Naive thymus-derived CD8-positive, alpha-beta T cell (primary cell): ENCODE data around the gene CELF1. TPM values are rescaled to one million over a fixed set of nuclear protein-coding genes. Genes with fewer than 3 reads are reported as not detected.
A peak's percentile ranks its signal among the peaks of the same experiment; 100 is the strongest.
"Not testable (repeated sequence)": the region's sequence is repeated elsewhere in the genome, so short reads cannot be mapped to it uniquely, and the experiment has no call there.

Experiments used
- ATAC-seq, 2 donors: fragments of 150-1000 bp; cut with Tn5 transposase in 1 of 2; sonication (Bioruptor Pico), chemical (Tn5 transposase) in 1 of 2; 1 replicate in 1 of 2; 2 replicates in 1 of 2; pipeline ENCODE4 v1.10.0; 2021; ENCODE audit warnings: mild to moderate bottlenecking in 2 of 2, moderate library complexity in 2 of 2
- POLR2A ChIA-PET: fragments of 350-600 bp; sonication (Branson Sonifier 250); formaldehyde crosslinking; loops from one replicate; lab custom pipeline; 2021; ENCODE audit warnings: antibody characterized with exemption; lab: Charles Lee
- DNase-seq, 10 donors: peaks; one replicate each; pipeline versions ENCODE4 v3.0.0 to v3.0.0-alpha.2; 2020 to 2022
- H3K27ac Mint-ChIP-seq, 10 donors: one replicate each; pipeline ENCODE4 v1.8.0; 2020 to 2022; ENCODE audit warnings: mild to moderate bottlenecking in 10 of 10, mixed read lengths in 10 of 10, moderate library complexity in 4 of 10, inconsistent platforms in 1 of 10
- H3K27me3 Mint-ChIP-seq, 5 donors: one replicate each; pipeline ENCODE4 v1.8.0; 2021 to 2022; ENCODE audit warnings: mixed read lengths in 5 of 5
- H3K36me3 Mint-ChIP-seq, 3 donors: one replicate each; pipeline ENCODE4 v1.8.0; 2020 to 2022; ENCODE audit warnings: mixed read lengths in 3 of 3, mild to moderate bottlenecking in 2 of 3, inconsistent platforms in 1 of 3
- H3K4me1 Mint-ChIP-seq, 4 donors: one replicate each; pipeline ENCODE4 v1.8.0; 2021 to 2022; ENCODE audit warnings: mixed read lengths in 4 of 4
- H3K4me3 Mint-ChIP-seq, 10 donors: one replicate each; pipeline ENCODE4 v1.8.0; 2020 to 2022; ENCODE audit warnings: mild to moderate bottlenecking in 10 of 10, mixed read lengths in 10 of 10, moderate library complexity in 6 of 10, inconsistent platforms in 1 of 10
- H3K9me3 Mint-ChIP-seq, 9 donors: one replicate each; pipeline ENCODE4 v1.8.0; 2020 to 2022; ENCODE audit warnings: mixed read lengths in 9 of 9, mild to moderate bottlenecking in 3 of 9, inconsistent platforms in 1 of 9, moderate library complexity in 1 of 9
- polyA plus RNA-seq, 3 donors: library from polyadenylated mRNA; unstranded; fragments of 300-500 nt; fragmentation: Illumina TruSeq; gene quantifications; one replicate each; pipeline ENCODE4 v1.2.3, GENCODE V29; 2021
- total RNA-seq, 8 experiments: library from RNA in 2 of 8; stranded (reverse) in 2 of 8; gene quantifications; one replicate each; pipeline ENCODE4 v1.2.3 and lab custom pipeline; 2021 to 2026

CELF1 gene
- total and polyA plus RNA-seq, 5 experiments from 2014 or later = 45.3 to 138 (median 79.3) TPM

- H3K36me3 Mint-ChIP-seq = peaks cover 0 to 65% (median 5%) of the 10 kb centered on the region in 3 donors
- DNase-seq (no peak), ATAC-seq (no peak)
- no peaks in the 10 kb centered on the region for H3K9me3 Mint-ChIP-seq
- peaks cover 7 to 41% (median 19%) of the 10 kb centered on the region in 4 donors for H3K4me1 Mint-ChIP-seq
- no peaks in the 10 kb centered on the region for H3K27me3 Mint-ChIP-seq
- POLR2A ChIA-PET = no interaction called here
- H3K27ac Mint-ChIP-seq = peak overlapping the region in 4 of 10 donors; percentile 1 to 72 (median 46)
- no peak overlapping the region for H3K4me3 Mint-ChIP-seq
Measured at GRCh38 chr11:47571357-47571729, 18.4 kb upstream of the CELF1 start.

DNA sequence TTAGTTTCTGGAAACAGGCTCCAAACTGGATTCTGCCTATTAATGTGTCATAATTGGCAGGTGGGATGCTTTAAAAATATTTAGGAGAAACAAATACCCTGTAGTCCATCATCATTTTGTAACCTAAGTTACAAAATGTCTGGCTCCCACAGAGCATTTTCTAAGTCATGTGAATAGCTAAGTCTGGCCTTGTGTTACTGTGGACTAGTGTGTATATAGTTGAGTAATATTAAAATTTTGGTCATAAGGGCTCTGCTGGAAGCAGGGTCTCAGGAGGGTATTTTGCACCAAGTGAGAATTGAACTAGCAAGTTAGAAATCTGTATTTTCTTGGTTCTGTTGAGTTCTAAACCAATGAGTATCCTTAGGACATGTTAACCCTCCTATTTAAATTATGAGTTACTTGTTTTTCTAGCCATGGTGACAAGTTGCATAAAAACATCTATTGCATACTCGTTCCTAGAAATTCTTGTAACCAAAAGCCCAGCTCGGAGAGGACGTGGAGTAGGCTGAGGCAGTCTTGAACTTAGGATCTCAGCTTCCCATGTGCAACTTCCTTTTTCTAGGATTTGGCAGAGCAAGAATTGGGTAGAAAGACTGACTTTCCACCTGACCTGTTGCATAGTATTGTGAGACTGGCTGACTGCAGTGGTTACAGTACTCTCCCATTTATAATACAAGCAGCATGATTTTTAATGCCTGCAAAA is 17.9 kb upstream of the CELF1 start:
- H3K27me3 Mint-ChIP-seq = no peaks in the 10 kb centered on the region
- peak overlapping the region in 3 of 10 donors; percentile 1 to 46 (median 46) for H3K27ac Mint-ChIP-seq
- DNase-seq (no peak), ATAC-seq (no peak)
- POLR2A ChIA-PET = interaction anchor here (0.6 to 1.2 kb wide), 2 partner anchors 8 to 10 kb away, joined by 3 to 5 read pairs; partner anchors contain the start of genes KBTBD4 and NDUFS3
- H3K36me3 Mint-ChIP-seq = peaks cover 0 to 62% (median 5%) of the 10 kb centered on the region in 3 donors
- H3K4me1 Mint-ChIP-seq = peaks cover 7 to 43% (median 23%) of the 10 kb centered on the region in 4 donors
- no peaks in the 10 kb centered on the region for H3K9me3 Mint-ChIP-seq
- no peak overlapping the region for H3K4me3 Mint-ChIP-seq

DNA sequence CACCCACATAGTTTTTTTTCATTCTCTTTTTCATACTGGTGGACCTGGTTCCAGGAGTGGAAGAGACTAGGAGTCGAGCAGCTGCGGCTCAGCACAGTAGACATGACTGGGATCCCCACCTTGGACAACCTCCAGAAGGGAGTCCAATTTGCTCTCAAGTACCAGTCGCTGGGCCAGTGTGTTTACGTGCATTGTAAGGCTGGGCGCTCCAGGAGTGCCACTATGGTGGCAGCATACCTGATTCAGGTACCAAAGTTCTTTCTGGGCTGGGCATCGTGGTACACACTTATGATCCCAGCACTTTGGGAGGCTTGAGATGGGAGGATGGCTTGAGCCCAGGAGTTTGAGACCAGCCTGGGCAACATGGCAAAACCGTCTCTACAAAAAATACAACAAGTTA is 16.7 kb upstream of the CELF1 start:
- Mint-ChIP-seq H3K36me3 (peaks cover 0 to 52% (median 5%) of the 10 kb centered on the region in 3 donors), H3K27ac (peak overlapping the region in 7 of 10 donors; percentile 20 to 83 (median 44)), H3K4me3 (no peak overlapping the region), H3K9me3 (no peaks in the 10 kb centered on the region), H3K27me3 (no peaks in the 10 kb centered on the region), H3K4me1 (peaks cover 11 to 41% (median 27%) of the 10 kb centered on the region in 4 donors)
- POLR2A ChIA-PET = interaction anchor here (0.7 kb wide), 1 partner anchor 61 kb away, joined by 4 read pairs; no protein-coding TSS in a partner anchor
- DNase-seq (no peak), ATAC-seq (no peak)

DNA sequence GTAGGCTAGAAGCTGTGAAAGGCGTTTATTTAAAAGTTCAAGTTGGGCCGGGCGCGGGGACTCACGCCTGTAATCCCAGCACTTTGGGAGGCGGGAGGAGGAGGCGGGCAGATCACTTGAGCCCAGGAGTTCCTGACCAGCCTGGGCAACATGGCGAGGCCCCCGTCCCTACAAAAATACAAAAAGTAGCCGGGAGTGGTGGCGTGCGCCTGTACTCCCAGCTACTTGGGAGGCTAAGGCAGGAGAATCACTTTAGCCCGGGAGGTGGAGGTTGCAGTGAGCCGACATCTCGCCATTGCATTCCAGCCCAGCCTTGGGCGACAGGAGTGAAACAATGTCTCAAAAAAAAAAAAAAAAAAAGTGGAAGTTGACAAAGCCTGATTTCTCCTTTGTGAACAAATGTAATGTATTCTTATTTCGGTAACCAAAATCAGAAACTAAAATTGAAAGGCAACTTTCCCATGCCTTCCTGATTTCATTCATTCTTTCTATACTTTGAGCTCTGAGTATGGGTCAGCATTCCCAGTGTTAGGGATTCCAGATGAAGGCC is 13.3 kb upstream of the CELF1 start:
- Mint-ChIP-seq H3K4me3 (peak overlapping the region; percentile 80 to 90 (median 83)), H3K4me1 (peaks cover 7 to 43% (median 22%) of the 10 kb centered on the region in 4 donors), H3K36me3 (peaks cover 0 to 18% (median 3%) of the 10 kb centered on the region in 3 donors), H3K27me3 (no peaks in the 10 kb centered on the region), H3K9me3 (no peaks in the 10 kb centered on the region), H3K27ac (peak overlapping the region; percentile 61 to 90 (median 80))
- ATAC-seq = no peak
- no peak for DNase-seq
- POLR2A ChIA-PET = interaction anchor here (0.5 to 4.9 kb wide), 6 partner anchors 7 to 283 kb away, joined by 3 to 38 read pairs (median 6); partner anchors contain the start of genes CELF1, KBTBD4 and NDUFS3

GRCh38 chr11:47565340-47566148 is 12.6 kb upstream of the CELF1 start, which contains the start of gene PTPMT1:
TSS of gene PTPMT1 (plus strand) at chr11:47565599. CDS start at chr11:47565623, 24 bp downstream.
- ATAC-seq (peak; percentile 88 to 89), DNase-seq (peak; percentile 38 to 78 (median 55))
- Mint-ChIP-seq H3K27me3 (no peaks in the 10 kb centered on the region), H3K4me1 (peaks cover 7 to 39% (median 21%) of the 10 kb centered on the region in 4 donors), H3K36me3 (peaks cover 0 to 13% (median 3%) of the 10 kb centered on the region in 3 donors), H3K9me3 (no peaks in the 10 kb centered on the region), H3K27ac (peak within 1 kb of the TSS; percentile 57 to 93 (median 86)), H3K4me3 (peak within 1 kb of the TSS; percentile 80 to 90 (median 83))
- POLR2A ChIA-PET = interaction anchor here (0.5 to 4.9 kb wide), 7 partner anchors 8 to 284 kb away, joined by 3 to 38 read pairs (median 6); partner anchors contain the start of genes CELF1, KBTBD4 and NDUFS3

DNA sequence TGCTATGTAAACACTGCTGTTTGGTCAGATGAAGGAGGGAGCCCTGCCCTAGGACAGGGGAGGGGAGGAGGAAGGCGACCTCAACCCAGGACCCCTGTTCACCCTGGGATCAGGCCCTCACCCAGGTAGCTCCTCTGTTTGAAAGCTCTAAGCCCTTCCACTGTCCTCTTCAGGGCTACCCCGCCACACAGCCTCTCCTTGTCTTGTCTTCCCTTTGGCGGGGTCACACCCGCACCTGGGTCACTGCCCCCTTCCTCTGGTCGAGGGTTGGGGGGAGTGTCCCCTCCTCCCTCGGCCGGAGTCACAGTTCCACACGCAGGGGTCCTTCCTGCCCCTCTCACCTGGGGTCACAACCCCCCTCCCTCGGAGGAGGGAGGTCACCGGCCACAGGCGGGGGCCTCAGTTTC is 12.0 kb upstream of the CELF1 start:
- peak overlapping the region; percentile 75 to 89 (median 80) for H3K4me3 Mint-ChIP-seq

DNA sequence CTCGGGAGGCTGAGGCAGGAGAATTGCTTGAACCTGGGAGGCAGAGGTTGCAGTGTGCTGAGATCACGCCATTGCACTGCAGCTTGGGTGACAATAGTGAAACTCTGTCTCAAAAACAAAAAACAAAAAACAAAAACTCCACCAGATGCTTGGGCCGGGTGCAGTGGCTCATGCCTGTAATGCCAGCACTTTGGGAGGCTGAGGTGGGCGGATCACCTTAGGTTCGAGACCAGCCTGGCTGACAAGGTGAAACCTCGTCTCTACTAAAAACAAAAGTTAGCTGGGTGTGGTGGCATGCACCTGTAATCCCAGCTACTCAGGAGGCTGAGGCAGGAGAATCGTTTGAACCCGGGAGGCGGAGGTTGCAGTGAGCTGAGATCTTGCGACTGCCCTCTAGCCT is 11.4 kb upstream of the CELF1 start:
- Mint-ChIP-seq H3K27ac (peak overlapping the region in 9 of 10 donors; percentile 32 to 84 (median 60)), H3K4me1 (peaks cover 7 to 33% (median 21%) of the 10 kb centered on the region in 4 donors), H3K4me3 (peak overlapping the region; percentile 33 to 81 (median 65))
- not testable (repeated sequence) for DNase-seq, H3K36me3 Mint-ChIP-seq, H3K27me3 Mint-ChIP-seq, H3K9me3 Mint-ChIP-seq, ATAC-seq
- POLR2A ChIA-PET = interaction anchor here (0.6 to 4.9 kb wide), 6 partner anchors 9 to 478 kb away, joined by 3 to 38 read pairs (median 5); partner anchors contain the start of genes CELF1, KBTBD4 and NDUFS3

More for the DNA sequence above, 12.0 kb upstream of the CELF1 start:
- DNase-seq (no peak), ATAC-seq (peak in 1 of 2 donors; percentile 11)
- Mint-ChIP-seq H3K27ac (peak overlapping the region in 9 of 10 donors; percentile 57 to 93 (median 85)), H3K36me3 (peaks cover 0 to 9% (median 0%) of the 10 kb centered on the region in 3 donors), H3K27me3 (no peaks in the 10 kb centered on the region), H3K9me3 (no peaks in the 10 kb centered on the region), H3K4me1 (peaks cover 7 to 38% (median 21%) of the 10 kb centered on the region in 4 donors)
- POLR2A ChIA-PET = interaction anchor here (0.6 to 4.9 kb wide), 5 partner anchors 9 to 200 kb away, joined by 3 to 38 read pairs (median 6); partner anchors contain the start of genes CELF1, KBTBD4 and NDUFS3

- peaks cover 7 to 29% (median 21%) of the 10 kb centered on the region in 4 donors for H3K4me1 Mint-ChIP-seq
- ATAC-seq, H3K27me3 Mint-ChIP-seq, H3K9me3 Mint-ChIP-seq, H3K36me3 Mint-ChIP-seq, DNase-seq: not testable (repeated sequence)
- POLR2A ChIA-PET = interaction anchor here (0.6 to 0.7 kb wide), 2 partner anchors 18 to 1193 kb away, joined by 4 to 5 read pairs; no protein-coding TSS in a partner anchor
- peak overlapping the region in 1 of 10 donors; percentile 6 for H3K27ac Mint-ChIP-seq
- H3K4me3 Mint-ChIP-seq = peak overlapping the region in 1 of 10 donors; percentile 69
Measured at GRCh38 chr11:47562393-47562792, 9.5 kb upstream of the CELF1 start.

DNA sequence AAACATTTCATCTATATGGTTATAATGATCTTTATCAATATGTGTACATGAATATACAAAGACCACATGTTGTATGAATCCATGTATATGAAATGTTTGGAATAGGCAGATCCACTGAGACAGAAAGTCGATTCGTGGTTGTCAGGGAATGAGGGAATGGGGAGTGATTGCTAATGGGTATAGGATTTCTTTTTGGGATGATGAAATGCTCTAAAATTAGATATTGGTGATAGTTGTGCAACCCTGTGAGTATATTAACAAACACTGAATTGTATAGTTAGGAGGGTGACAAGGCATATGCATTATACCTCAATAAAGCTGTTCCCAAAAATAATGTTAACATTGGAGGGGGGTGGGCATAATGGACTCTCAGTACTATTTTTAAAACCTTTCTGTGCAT is 7.5 kb upstream of the CELF1 start:
- Mint-ChIP-seq H3K27me3 (no peaks in the 10 kb centered on the region), H3K4me1 (peaks cover 4 to 17% (median 8%) of the 10 kb centered on the region in 4 donors), H3K27ac (no peak overlapping the region), H3K4me3 (no peak overlapping the region), H3K36me3 (no peaks in the 10 kb centered on the region), H3K9me3 (no peaks in the 10 kb centered on the region)
- no peak for DNase-seq
- POLR2A ChIA-PET = interaction anchor here (0.7 kb wide), 2 partner anchors 212 to 281 kb away, joined by 5 to 9 read pairs; no protein-coding TSS in a partner anchor
- no peak for ATAC-seq

GRCh38 chr11:47558695-47559094 is 5.8 kb upstream of the CELF1 start:
- H3K27ac Mint-ChIP-seq = no peak overlapping the region
- ATAC-seq (no peak), DNase-seq (no peak)
- H3K36me3 Mint-ChIP-seq = no peaks in the 10 kb centered on the region
- POLR2A ChIA-PET = no interaction called here
- H3K4me3 Mint-ChIP-seq = no peak overlapping the region
- no peaks in the 10 kb centered on the region for H3K27me3 Mint-ChIP-seq
- H3K9me3 Mint-ChIP-seq = no peaks in the 10 kb centered on the region
- H3K4me1 Mint-ChIP-seq = peaks cover 0 to 8% (median 2%) of the 10 kb centered on the region in 4 donors

- not testable (repeated sequence) for ATAC-seq, H3K27me3 Mint-ChIP-seq, DNase-seq, H3K36me3 Mint-ChIP-seq, H3K9me3 Mint-ChIP-seq, H3K27ac Mint-ChIP-seq, H3K4me3 Mint-ChIP-seq
- H3K4me1 Mint-ChIP-seq = peaks cover 8 to 14% (median 11%) of the 10 kb centered on the region in 4 donors
- POLR2A ChIA-PET = interaction anchor here (0.5 kb wide), 1 partner anchor 135 kb away, joined by 3 read pairs; no protein-coding TSS in a partner anchor
Measured at GRCh38 chr11:47557004-47557403, 4.1 kb upstream of the CELF1 start.
